HCT116 (cell line): ENCODE data around the gene XPC. TPM values are rescaled to one million over a fixed set of nuclear protein-coding genes. Genes with fewer than 3 reads are reported as not detected.

Experiments
- ATAC-seq: fragments of 200-7000 bp; cut with Tn5 transposase; 2 replicates; pipeline ENCODE4 v1.9.1; 2020; ENCODE audit warnings: mild to moderate bottlenecking, moderate library complexity
- BruUV-seq: library from RNA; stranded (reverse); fragments of 400-500 nt; replicated peaks from 2 replicates; lab custom pipeline; 2021; lab: Mats Ljungman, UMichigan
- CTCF ChIA-PET: fragments of 300-600 bp; sonication (Branson Sonifier 250); formaldehyde crosslinking; loops from one replicate; lab custom pipeline; 2021; ENCODE audit warnings: antibody characterized with exemption; lab: Charles Lee
- POLR2A ChIA-PET: fragments of 300-600, 350-600 bp; sonication (Branson Sonifier 250); formaldehyde crosslinking; loops from one replicate; lab custom pipeline; 2021; ENCODE audit warnings: antibody characterized with exemption; lab: Charles Lee
- RAD21 ChIA-PET, 2 experiments: fragments of 300-600 bp; sonication (Branson Sonifier 250); formaldehyde crosslinking; loops; one replicate each; lab custom pipeline; 2023; ENCODE audit warnings: low total read pairs in 2 of 2; ENCODE audit not compliant: uncharacterized antibody in 2 of 2, unreplicated experiment in 2 of 2, low non-redundant PET in 1 of 2; lab: Charles Lee
- DNase-seq: peaks from one replicate; pipeline ENCODE4 v3.0.0-alpha.2; 2010; ENCODE audit warnings: low read depth, low spot score
- H2AFZ ChIP-seq: fragments of 200-600 bp; shearing (Covaris generic), sonication (generic); 2 replicates; pipeline ENCODE4 v1.6.1; 2017; ENCODE audit warnings: low read depth, mixed run types, mixed read lengths, antibody characterized with exemption, low read length; ENCODE audit not compliant: poor library complexity, severe bottlenecking
- H3K27ac ChIP-seq: 2 replicates; pipeline ENCODE4 v1.5.1; 2012; ENCODE audit warnings: low read depth, low read length
- H3K27me3 ChIP-seq: fragments of 200-600 bp; sonication (generic); 2 replicates; pipeline ENCODE4 v1.6.1; 2016; ENCODE audit warnings: mixed run types, low read length, mixed read lengths; ENCODE audit not compliant: insufficient read depth
- H3K36me3 ChIP-seq, 2 experiments: fragments of 200-500 bp in 1 of 2; fragments of 200-600 bp in 1 of 2; sonication (Bioruptor generic) in 1 of 2; sonication (generic) in 1 of 2; 2 replicates each; pipeline versions ENCODE4 v1.5.1 to v1.6.1; 2014 to 2016; ENCODE audit warnings: low read length in 2 of 2, inconsistent platforms in 1 of 2, mixed read lengths in 1 of 2, mixed run types in 1 of 2; ENCODE audit not compliant: insufficient read depth in 2 of 2, control insufficient read depth in 1 of 2
- H3K4me1 ChIP-seq, 2 experiments: fragments of 200-600 bp in 1 of 2; sonication (generic) in 1 of 2; 2 replicates each; pipeline versions ENCODE4 v1.5.1 to v1.6.1; 2012 to 2017; ENCODE audit warnings: low read length in 2 of 2, inconsistent platforms in 1 of 2, mild to moderate bottlenecking in 1 of 2, mixed read lengths in 1 of 2, mixed run types in 1 of 2, moderate library complexity in 1 of 2; ENCODE audit not compliant: insufficient read depth in 2 of 2, control insufficient read depth in 1 of 2
- H3K4me2 ChIP-seq: fragments of 200-600 bp; sonication (generic); 2 replicates; pipeline ENCODE4 v1.6.1; 2017; ENCODE audit warnings: mixed run types, low read length, mixed read lengths
- H3K4me3 ChIP-seq, 2 experiments: fragments of 200-600 bp in 1 of 2; sonication (generic) in 1 of 2; replicated peaks in 1 of 2; 2 replicates each; pipeline ENCODE4 v1.5.1; 2011 to 2016; ENCODE audit warnings: low read length in 2 of 2, control low read depth in 1 of 2, low read depth in 1 of 2, mild to moderate bottlenecking in 1 of 2, mixed read lengths in 1 of 2, mixed run types in 1 of 2
- H3K79me2 ChIP-seq: fragments of 200-600 bp; sonication (generic); 2 replicates; pipeline ENCODE4 v1.6.1; 2017; ENCODE audit warnings: mild to moderate bottlenecking, mixed run types, low read length, moderate library complexity, mixed read lengths; ENCODE audit not compliant: insufficient read depth
- H3K9ac ChIP-seq: fragments of 200-600 bp; sonication (generic); 2 replicates; pipeline ENCODE4 v1.6.1; 2016; ENCODE audit warnings: low read length, mixed read lengths
- H3K9me2 ChIP-seq: fragments of 200-600 bp; sonication (generic), shearing (Covaris generic); 2 replicates; pipeline ENCODE4 v1.6.1; 2017; ENCODE audit warnings: mixed run types, mild to moderate bottlenecking, moderate library complexity; ENCODE audit not compliant: insufficient read depth
- H3K9me3 ChIP-seq, 2 experiments: fragments of 200-500 bp in 1 of 2; fragments of 200-600 bp in 1 of 2; sonication (Bioruptor generic) in 1 of 2; sonication (generic) in 1 of 2; 2 replicates each; pipeline ENCODE4 v1.6.1; 2014 to 2017; ENCODE audit warnings: low read length in 2 of 2, mixed read lengths in 2 of 2, inconsistent platforms in 1 of 2, low read depth in 1 of 2, mild to moderate bottlenecking in 1 of 2, mixed run types in 1 of 2, moderate library complexity in 1 of 2; ENCODE audit not compliant: control insufficient read depth in 1 of 2, insufficient read depth in 1 of 2
- H4K20me1 ChIP-seq: fragments of 200-600 bp; sonication (generic), shearing (Covaris generic); 2 replicates; pipeline ENCODE4 v1.6.1; 2017; ENCODE audit warnings: mixed run types, mild to moderate bottlenecking, moderate library complexity; ENCODE audit not compliant: insufficient read depth
- ATF3 ChIP-seq: IDR thresholded peaks from 2 replicates; pipeline ENCODE4 v1.6.1; 2012
- CBX3 ChIP-seq: IDR thresholded peaks from 2 replicates; pipeline ENCODE4 v1.6.1; 2012; ENCODE audit warnings: low read depth
- CEBPB ChIP-seq: IDR thresholded peaks from 2 replicates; pipeline ENCODE4 v1.6.1; 2012; ENCODE audit warnings: low read depth
- CTCF ChIP-seq, 3 experiments: fragments of 200-600 bp in 1 of 3; sonication (generic) in 1 of 3; IDR thresholded peaks in 2 of 3; conservative IDR thresholded peaks in 1 of 3; 2 replicates each; pipeline ENCODE4 v1.5.1; 2012 to 2017; ENCODE audit warnings: low read depth in 2 of 3, low read length in 2 of 3, antibody characterized with exemption in 1 of 3, borderline replicate concordance in 1 of 3, control low read depth in 1 of 3, mild to moderate bottlenecking in 1 of 3, mixed read lengths in 1 of 3, mixed run types in 1 of 3, moderate library complexity in 1 of 3; ENCODE audit not compliant: insufficient read depth in 1 of 3
- EGR1 ChIP-seq: IDR thresholded peaks from 2 replicates; pipeline ENCODE4 v1.6.1; 2012; ENCODE audit warnings: low read depth
- ELF1 ChIP-seq: IDR thresholded peaks from 2 replicates; pipeline ENCODE4 v1.6.1; 2012; ENCODE audit warnings: low read depth, borderline replicate concordance
- EZH2 ChIP-seq: fragments of 200-600 bp; sonication (generic); IDR thresholded peaks from 2 replicates; pipeline ENCODE4 v1.6.1; 2017; ENCODE audit warnings: antibody characterized with exemption, mixed run types
- EZH2phosphoT487 ChIP-seq: fragments of 200-600 bp; IDR thresholded peaks from 2 replicates; pipeline ENCODE4 v1.6.1; 2018; ENCODE audit warnings: antibody characterized with exemption, borderline replicate concordance
- FOSL1 ChIP-seq: IDR thresholded peaks from 2 replicates; pipeline ENCODE4 v1.6.1; 2012; ENCODE audit warnings: low read depth
- JUND ChIP-seq: IDR thresholded peaks from 2 replicates; pipeline ENCODE4 v1.6.1; 2012
- MAX ChIP-seq: IDR thresholded peaks from 2 replicates; pipeline ENCODE4 v1.6.1; 2012
- POLR2A ChIP-seq: IDR thresholded peaks from 2 replicates; pipeline ENCODE4 v1.7.0; 2011; ENCODE audit warnings: borderline replicate concordance; ENCODE audit not compliant: insufficient read depth, insufficient read length; ENCODE audit errors: extremely low read depth
- RAD21 ChIP-seq: IDR thresholded peaks from 2 replicates; pipeline ENCODE4 v1.6.1; 2012; ENCODE audit warnings: low read depth, mild to moderate bottlenecking
- REST ChIP-seq: IDR thresholded peaks from 2 replicates; pipeline ENCODE4 v1.6.1; 2012; ENCODE audit warnings: low read depth
- SIN3A ChIP-seq: IDR thresholded peaks from 2 replicates; pipeline ENCODE4 v1.6.1; 2012; ENCODE audit warnings: low read depth
- SP1 ChIP-seq: IDR thresholded peaks from 2 replicates; pipeline ENCODE4 v1.6.1; 2012; ENCODE audit warnings: low read depth
- SRF ChIP-seq: IDR thresholded peaks from 2 replicates; pipeline ENCODE4 v1.6.1; 2012; ENCODE audit warnings: low read depth
- TCF7L2 ChIP-seq: IDR thresholded peaks from 2 replicates; pipeline ENCODE4 v1.7.0; 2011; ENCODE audit warnings: borderline replicate concordance, inconsistent platforms; ENCODE audit not compliant: insufficient read depth, insufficient read length; ENCODE audit errors: extremely low read depth
- ZFX ChIP-seq: fragments of 450-650 bp; IDR thresholded peaks from 2 replicates; pipeline ENCODE4 v1.6.1; 2017
- ZNF274 ChIP-seq: fragments of 200-500 bp; sonication (Bioruptor generic); IDR thresholded peaks from 2 replicates; pipeline ENCODE4 v1.6.1; 2014; ENCODE audit warnings: mild to moderate bottlenecking, low read depth, low read length, inconsistent platforms
- intact Hi-C: fragments of 100-400 bp; cut with micrococcal nuclease; formaldehyde crosslinking; loops from 2 replicates; pipeline ENCODE4 v1.10.0; 2022
- total RNA-seq: library from RNA; stranded (reverse); gene quantifications from one replicate; pipeline ENCODE4 v1.2.1, GENCODE V29; 2021; ENCODE audit not compliant: unreplicated experiment

XPC gene
- total RNA-seq, 1 experiment from 2014 or later: 29.5 TPM

GRCh38 chr3:14150491-14151230, 27.7 kb downstream of the XPC start:
- H3K4me2 ChIP-seq: no peak overlapping the region
- CTCF ChIA-PET: no interaction called here
- RAD21 ChIA-PET: no interaction called here
- POLR2A ChIA-PET: no interaction called here
- intact Hi-C loops: no loop called here
- H2AFZ ChIP-seq: no peak overlapping the region
- H3K9me2 ChIP-seq: no peaks in the 10 kb centered on the region
- ATAC-seq (no peak), DNase-seq (no peak)
- H3K36me3 ChIP-seq: peaks cover 6 to 12% of the 10 kb centered on the region in 2 experiments; a peak in 2 of 4 replicates
- H3K9me3 ChIP-seq: no peaks in the 10 kb centered on the region
- H3K27ac ChIP-seq: no peak overlapping the region
- H3K9ac ChIP-seq: no peak overlapping the region
- TF ChIP-seq CBX3: no peak
- no peak for TF ChIP-seq EGR1
- TF ChIP-seq CTCF (IDR thresholded peaks at IDR 0.05 in 2 of 3, conservative IDR thresholded peaks at IDR 0.05 in 1 of 3; ENCODE audit: borderline replicate concordance in 1 of 3, insufficient read depth in 1 of 3, low read depth in 2 of 3, low read length in 2 of 3): no peak
- no peak for TF ChIP-seq MAX
- no peak for TF ChIP-seq SP1
- TF ChIP-seq FOSL1: no peak
- TF ChIP-seq EZH2: no peak
- no peak for TF ChIP-seq TCF7L2
- no peak for TF ChIP-seq ZFX
- no peak for TF ChIP-seq ELF1
- TF ChIP-seq SRF: no peak
- TF ChIP-seq REST: no peak
- no peak for TF ChIP-seq ATF3
- no peak for TF ChIP-seq ZNF274
- no peak for TF ChIP-seq EZH2phosphoT487
- TF ChIP-seq JUND: no peak
- TF ChIP-seq SIN3A: no peak
- TF ChIP-seq CEBPB: no peak
- TF ChIP-seq POLR2A: no peak
- no peak for TF ChIP-seq RAD21
- H3K4me1 ChIP-seq: peaks cover 0 to under 1% of the 10 kb centered on the region in 2 experiments; a peak in 1 of 4 replicates
- H3K79me2 ChIP-seq: no peaks in the 10 kb centered on the region
- no TSS peak for BruUV-seq
- H4K20me1 ChIP-seq: no peaks in the 10 kb centered on the region
- H3K4me3 ChIP-seq: no peak overlapping the region
- no peaks in the 10 kb centered on the region for H3K27me3 ChIP-seq
